PC-9 (cell line): Measurements from ENCODE around the gene RNF220. TPM values are rescaled to one million over a fixed set of nuclear protein-coding genes. Genes with fewer than 3 reads are reported as not detected.

Experiments used
- BruUV-seq: library from RNA; stranded (reverse); fragments of 400-500 nt; replicated peaks from 2 replicates; lab custom pipeline; 2021; lab: Mats Ljungman, UMichigan
- CTCF ChIA-PET: fragments of 300-600 bp; sonication (Branson Sonifier 250); formaldehyde crosslinking; loops from one replicate; lab custom pipeline; 2022; ENCODE audit warnings: antibody characterized with exemption; lab: Charles Lee
- POLR2A ChIA-PET: fragments of 300-600 bp; sonication (Branson Sonifier 250); formaldehyde crosslinking; loops from one replicate; lab custom pipeline; 2022; ENCODE audit warnings: antibody characterized with exemption; ENCODE audit not compliant: unreplicated experiment; lab: Charles Lee
- DNase-seq, 2 experiments: peaks; one replicate each; pipeline versions ENCODE4 v3.0.0 to v3.0.0-alpha.2; 2015 to 2022; ENCODE audit warnings: mixed read lengths in 1 of 2
- H2AFZ ChIP-seq: fragments of 200-600 bp; sonication (generic); 2 replicates; pipeline ENCODE4 v1.8.1; 2017; ENCODE audit warnings: antibody characterized with exemption
- H3F3A ChIP-seq: fragments of 200-600 bp; sonication (generic); 2 replicates; pipeline ENCODE4 v1.8.1; 2017; ENCODE audit warnings: antibody characterized with exemption, mild to moderate bottlenecking, low read depth; ENCODE audit not compliant: insufficient read depth
- H3K27ac ChIP-seq: fragments of 200-600 bp; sonication (generic); 2 replicates; pipeline ENCODE4 v1.6.1; 2016; ENCODE audit warnings: mixed run types
- H3K27me3 ChIP-seq: fragments of 200-600 bp; sonication (generic); 2 replicates; pipeline ENCODE4 v1.6.1; 2016; ENCODE audit warnings: low read depth, mixed run types; ENCODE audit not compliant: insufficient read depth
- H3K36me3 ChIP-seq: fragments of 200-600 bp; sonication (generic); 2 replicates; pipeline ENCODE4 v1.6.1; 2016; ENCODE audit warnings: low read depth, mixed run types
- H3K4me1 ChIP-seq: fragments of 200-600 bp; sonication (generic); replicated peaks from 2 replicates; pipeline ENCODE4 v1.6.1; 2016; ENCODE audit warnings: mixed run types; ENCODE audit not compliant: insufficient read depth
- H3K4me2 ChIP-seq: fragments of 200-600 bp; sonication (generic); 2 replicates; pipeline ENCODE4 v1.6.1; 2017; ENCODE audit warnings: mixed run types
- H3K4me3 ChIP-seq: fragments of 200-600 bp; sonication (generic); 2 replicates; pipeline ENCODE4 v1.6.1; 2016; ENCODE audit warnings: mixed run types
- H3K79me2 ChIP-seq: fragments of 200-600 bp; sonication (generic); 2 replicates; pipeline ENCODE4 v1.6.1; 2017; ENCODE audit warnings: low read depth, mixed run types
- H3K9me2 ChIP-seq: fragments of 200-600 bp; sonication (generic); 2 replicates; pipeline ENCODE4 v1.8.1; 2017; ENCODE audit warnings: mild to moderate bottlenecking; ENCODE audit not compliant: insufficient read depth
- H3K9me3 ChIP-seq: fragments of 200-600 bp; sonication (generic); 2 replicates; pipeline ENCODE4 v1.8.1; 2016; ENCODE audit warnings: low read depth; ENCODE audit not compliant: insufficient read depth
- H4K20me1 ChIP-seq: fragments of 200-600 bp; sonication (generic); 2 replicates; pipeline ENCODE4 v1.8.1; 2017; ENCODE audit not compliant: insufficient read depth
- EZH2 ChIP-seq: fragments of 200-600 bp; sonication (generic); IDR thresholded peaks from 2 replicates; pipeline ENCODE4 v1.8.0; 2017; ENCODE audit warnings: antibody characterized with exemption, low read depth
- intact Hi-C: fragments of 100-400 bp; cut with micrococcal nuclease; formaldehyde crosslinking; loops from one replicate; pipeline ENCODE4 v1.10.0; 2022; ENCODE audit not compliant: unreplicated experiment
- total RNA-seq: library from RNA; stranded (reverse); gene quantifications from 2 replicates; pipeline ENCODE4 v1.2.3, GENCODE V29; 2021
- TF ChIP-seq, protein P1 (sequence below): fragments of 200-600 bp; sonication (generic); conservative IDR thresholded peaks from 2 replicates; pipeline ENCODE4 v1.6.1; 2017; ENCODE audit warnings: mixed run types, antibody characterized with exemption, mild to moderate bottlenecking, moderate library complexity

RNF220 gene
- total RNA-seq, 1 experiment from 2014 or later, result 82.9 TPM

DNA sequence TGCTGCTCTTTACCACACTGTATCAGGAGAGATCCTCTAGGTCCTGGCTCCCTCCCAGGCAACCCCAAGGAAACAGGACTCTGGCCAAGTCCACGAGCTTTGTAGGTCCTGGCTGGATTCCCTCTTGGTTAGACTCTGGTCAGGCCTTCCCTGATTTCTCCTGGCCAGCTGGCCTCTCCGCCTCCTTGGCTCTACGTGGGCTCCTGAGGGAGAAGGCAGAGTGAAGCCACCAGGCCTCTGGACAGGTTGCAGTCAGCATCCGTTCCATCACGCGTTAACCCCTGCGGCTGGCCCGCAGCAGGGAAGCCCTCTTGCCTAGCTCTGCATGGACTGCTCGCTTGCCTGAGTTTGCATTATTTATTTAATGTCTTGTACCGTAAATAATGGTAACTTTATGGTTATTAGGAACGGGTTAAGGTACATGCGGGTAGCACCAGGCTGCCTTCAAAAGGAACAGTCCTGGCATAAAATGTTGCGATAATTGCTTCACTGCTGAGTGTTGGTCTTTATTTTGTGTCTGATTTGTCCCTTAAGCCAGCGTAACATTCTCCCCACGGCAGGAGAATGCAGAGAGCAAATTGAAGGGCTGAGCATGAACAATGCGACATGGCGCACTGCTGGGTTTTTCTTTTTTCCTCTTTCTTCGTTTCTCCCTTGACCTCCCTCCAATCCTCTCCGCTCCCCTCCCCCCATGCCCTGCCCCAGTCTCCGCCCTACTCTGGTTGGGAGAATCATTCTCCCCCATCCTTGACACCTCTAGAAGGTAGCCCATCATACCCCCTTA, 100.3 kb downstream of the RNF220 start:
- Histone ChIP-seq H4K20me1 (no peaks in the 10 kb centered on the region), H3K9me3 (no peaks in the 10 kb centered on the region), H3F3A (no peaks in the 10 kb centered on the region), H3K4me1 (no peaks in the 10 kb centered on the region), H3K4me3 (no peak overlapping the region), H3K36me3 (no peaks in the 10 kb centered on the region), H3K27me3 (no peaks in the 10 kb centered on the region), H3K27ac (no peak overlapping the region), H3K4me2 (no peak overlapping the region), H3K9me2 (no peaks in the 10 kb centered on the region), H3K79me2 (no peaks in the 10 kb centered on the region), H2AFZ (no peak overlapping the region)
- POLR2A ChIA-PET, result interaction anchor here (0.5 kb wide), 1 partner anchor 33 kb away, joined by 10 read pairs; no protein-coding TSS in a partner anchor
- TF ChIP-seq EZH2, result no peak
- TF ChIP-seq, protein P1, sequence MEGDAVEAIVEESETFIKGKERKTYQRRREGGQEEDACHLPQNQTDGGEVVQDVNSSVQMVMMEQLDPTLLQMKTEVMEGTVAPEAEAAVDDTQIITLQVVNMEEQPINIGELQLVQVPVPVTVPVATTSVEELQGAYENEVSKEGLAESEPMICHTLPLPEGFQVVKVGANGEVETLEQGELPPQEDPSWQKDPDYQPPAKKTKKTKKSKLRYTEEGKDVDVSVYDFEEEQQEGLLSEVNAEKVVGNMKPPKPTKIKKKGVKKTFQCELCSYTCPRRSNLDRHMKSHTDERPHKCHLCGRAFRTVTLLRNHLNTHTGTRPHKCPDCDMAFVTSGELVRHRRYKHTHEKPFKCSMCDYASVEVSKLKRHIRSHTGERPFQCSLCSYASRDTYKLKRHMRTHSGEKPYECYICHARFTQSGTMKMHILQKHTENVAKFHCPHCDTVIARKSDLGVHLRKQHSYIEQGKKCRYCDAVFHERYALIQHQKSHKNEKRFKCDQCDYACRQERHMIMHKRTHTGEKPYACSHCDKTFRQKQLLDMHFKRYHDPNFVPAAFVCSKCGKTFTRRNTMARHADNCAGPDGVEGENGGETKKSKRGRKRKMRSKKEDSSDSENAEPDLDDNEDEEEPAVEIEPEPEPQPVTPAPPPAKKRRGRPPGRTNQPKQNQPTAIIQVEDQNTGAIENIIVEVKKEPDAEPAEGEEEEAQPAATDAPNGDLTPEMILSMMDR, result no peak
- CTCF ChIA-PET, result interaction anchor here (0.5 to 0.7 kb wide), 2 partner anchors 12 to 156 kb away, joined by 3 read pairs; no protein-coding TSS in a partner anchor
- no TSS peak for BruUV-seq
- intact Hi-C loops, result no loop called here
- no peak for DNase-seq

DNA sequence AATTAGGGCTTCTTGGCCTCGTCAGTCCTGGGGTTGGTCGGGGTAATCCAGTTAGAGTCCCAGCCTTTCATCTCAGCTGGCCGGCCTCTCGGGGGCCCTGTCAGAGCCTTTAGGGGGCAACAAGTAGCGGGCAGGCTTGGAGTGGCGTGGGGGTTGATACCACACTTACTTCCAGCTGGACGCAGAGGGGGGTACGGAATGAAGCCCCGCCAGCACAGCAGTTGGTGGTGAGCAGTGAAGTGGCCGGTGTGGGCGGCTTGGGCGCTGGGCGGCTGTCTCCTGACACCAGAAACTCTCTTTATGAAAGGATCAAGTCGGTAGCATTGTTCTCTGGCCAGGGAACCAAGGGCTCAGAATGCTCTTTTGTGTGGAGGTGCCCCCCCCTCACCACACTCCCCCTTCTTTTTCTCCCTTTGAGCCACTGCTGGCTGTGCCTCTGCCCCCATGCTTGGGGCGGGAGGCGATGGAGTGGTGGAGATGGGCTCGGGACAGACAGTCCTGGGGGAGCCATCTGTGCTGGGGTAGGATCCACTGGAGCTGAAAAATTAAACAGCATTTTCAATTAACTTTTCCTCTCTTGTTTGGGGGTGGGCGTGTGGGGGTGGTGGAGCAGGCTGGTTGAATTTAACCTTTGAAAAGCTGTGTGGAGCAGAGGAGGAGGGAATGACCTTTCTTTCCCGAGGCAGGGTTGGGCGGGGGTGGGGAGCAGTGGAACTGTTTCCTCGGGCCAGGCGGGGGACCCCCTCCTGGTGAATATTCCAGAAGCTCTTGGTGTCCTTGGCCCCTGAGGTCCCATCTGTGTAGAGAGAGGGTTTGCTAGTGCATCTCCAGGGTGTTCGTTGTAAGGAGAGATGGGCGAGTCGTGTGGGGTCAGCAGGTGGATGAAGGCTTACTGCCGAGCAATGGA, 102.7 kb downstream of the RNF220 start:
- H3K4me2 ChIP-seq, result no peak overlapping the region
- CTCF ChIA-PET, result interaction anchor here (0.7 kb wide), 1 partner anchor 1315 kb away, joined by 16 read pairs; no protein-coding TSS in a partner anchor
- no peak overlapping the region for H3K27ac ChIP-seq
- no peaks in the 10 kb centered on the region for H3F3A ChIP-seq
- no peak for DNase-seq
- POLR2A ChIA-PET, result no interaction called here
- H3K9me2 ChIP-seq, result no peaks in the 10 kb centered on the region
- H2AFZ ChIP-seq, result no peak overlapping the region
- no peaks in the 10 kb centered on the region for H4K20me1 ChIP-seq
- H3K4me3 ChIP-seq, result no peak overlapping the region
- no peaks in the 10 kb centered on the region for H3K9me3 ChIP-seq
- H3K36me3 ChIP-seq, result no peaks in the 10 kb centered on the region
- intact Hi-C loops, result no loop called here
- no TSS peak for BruUV-seq
- TF ChIP-seq EZH2, result no peak
- TF ChIP-seq, protein P1, result no peak
- H3K4me1 ChIP-seq, result no peaks in the 10 kb centered on the region
- no peaks in the 10 kb centered on the region for H3K27me3 ChIP-seq
- no peaks in the 10 kb centered on the region for H3K79me2 ChIP-seq

DNA sequence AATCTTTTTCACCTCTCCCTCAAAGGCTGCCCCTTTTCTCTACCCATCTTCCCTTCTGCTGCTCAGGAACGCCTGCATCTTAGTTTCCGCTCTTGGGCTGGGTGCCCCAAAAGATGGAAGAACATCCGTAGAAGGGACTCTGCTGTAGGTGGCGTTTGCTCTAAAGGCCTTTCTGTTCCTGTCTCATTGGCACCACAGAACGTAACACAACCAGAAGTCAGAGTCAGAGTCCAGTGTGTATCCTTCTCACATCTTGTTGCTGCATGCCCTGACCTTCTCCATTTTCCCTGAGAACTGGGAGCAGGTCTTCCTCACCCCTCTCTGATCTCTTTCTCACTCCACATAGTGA, 103.3 kb downstream of the RNF220 start:
- no peak for DNase-seq
- Histone ChIP-seq H3K4me1 (no peaks in the 10 kb centered on the region), H3K9me2 (no peaks in the 10 kb centered on the region), H4K20me1 (no peaks in the 10 kb centered on the region), H2AFZ (no peak overlapping the region), H3K27me3 (no peaks in the 10 kb centered on the region), H3F3A (no peaks in the 10 kb centered on the region), H3K4me2 (no peak overlapping the region), H3K27ac (no peak overlapping the region), H3K79me2 (no peaks in the 10 kb centered on the region), H3K9me3 (no peaks in the 10 kb centered on the region), H3K36me3 (no peaks in the 10 kb centered on the region), H3K4me3 (no peak overlapping the region)
- ChIA-PET CTCF (no interaction called here), POLR2A (no interaction called here)
- no TSS peak for BruUV-seq
- no peak for TF ChIP-seq EZH2
- TF ChIP-seq, protein P1, result no peak
- intact Hi-C loops, result no loop called here
